ENCODE data around the gene EIF2D. TPM values are rescaled to one million over a fixed set of nuclear protein-coding genes. Genes with fewer than 3 reads are reported as not detected.

The EIF2D gene
- total and polyA plus RNA-seq, 9 of the 15 experiments (the other 6 are each of a cell fraction or from before 2014, with no cell fraction given): 81.1 to 138 (median 93.9) TPM

DNA sequence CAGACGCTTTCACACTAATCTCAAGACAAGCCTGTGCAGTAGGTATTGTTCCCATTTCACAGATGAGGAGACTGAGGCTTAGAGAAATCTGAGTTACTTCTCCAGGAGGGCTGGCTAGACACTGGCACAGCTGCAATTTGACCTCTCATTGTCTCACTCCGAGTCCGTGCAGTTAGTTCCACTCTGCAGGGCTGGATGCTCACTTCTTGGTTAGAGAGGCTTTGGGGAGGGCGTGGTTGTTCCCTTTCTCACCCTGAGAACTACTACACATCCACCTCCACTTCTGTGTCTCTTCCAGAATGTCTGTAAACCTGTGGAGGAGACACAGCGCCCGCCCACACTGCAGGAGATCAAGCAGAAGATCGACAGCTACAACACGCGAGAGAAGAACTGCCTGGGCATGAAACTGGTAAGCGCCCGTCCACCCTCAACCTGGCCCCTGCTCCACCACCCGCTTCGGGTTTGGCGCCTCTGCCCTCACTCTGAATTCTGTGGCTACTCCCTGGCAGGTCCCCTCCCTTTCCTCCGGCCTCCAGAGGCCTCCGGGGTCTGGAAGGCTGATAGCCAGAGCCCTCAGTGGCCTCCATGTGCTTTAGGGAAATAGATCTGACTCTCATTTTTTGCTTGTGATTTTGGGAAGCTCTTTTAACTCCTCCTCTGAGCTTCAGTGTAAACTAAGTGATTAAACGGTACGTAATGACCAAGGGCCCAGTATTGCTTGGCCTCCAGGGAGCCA is 29.1 kb downstream of the EIF2D start:
- H3K4me3 ChIP-seq: no peak overlapping the region
- intact Hi-C loops (cut with micrococcal nuclease): loop anchor here (1.0 kb wide), 3 partner anchors 38 to 93 kb away; no protein-coding TSS in a partner anchor
- in situ Hi-C loops (cut with MboI): loop anchor here (5.0 to 25.0 kb wide), 3 partner anchors 36 to 421 kb away; no protein-coding TSS in a partner anchor
- no peak overlapping the region for H3K4me2 ChIP-seq (ENCODE audit: insufficient read depth, low read length)
- no TSS peak for BruUV-seq (replicated peaks)
- ChIA-PET POLR2A (interaction anchor here (0.5 to 1.8 kb wide), 5 partner anchors 8 to 1168 kb away, joined by 3 to 20 read pairs (median 6); no protein-coding TSS in a partner anchor), CTCF (ENCODE audit: low intra/inter-chr PET ratio) (interaction anchor here (0.5 to 3.7 kb wide), 8 partner anchors 26 to 104 kb away, joined by 3 to 97 read pairs (median 6); no protein-coding TSS in a partner anchor)
- no peaks in the 10 kb centered on the region for H3K9me3 ChIP-seq (replicated peaks; ENCODE audit: control insufficient read depth, insufficient read depth, low read depth, low read length)
- H3K79me2 ChIP-seq (ENCODE audit: control insufficient read depth, insufficient read depth, low read length): peaks cover 14% of the 10 kb centered on the region; the same call in 1 of the 3 replicates
- no peaks in the 10 kb centered on the region for H3K27me3 ChIP-seq (ENCODE audit: control insufficient read depth in 2 of 2, insufficient read depth in 2 of 2, low read length in 2 of 2)
- H3K4me1 ChIP-seq (replicated peaks in 1 of 2; ENCODE audit: control insufficient read depth in 2 of 2, insufficient read depth in 2 of 2, low read length in 2 of 2): peaks cover 9 to 30% of the 10 kb centered on the region in 2 experiments
- DNase-seq (ENCODE audit: extremely low read depth in 1 of 4, low spot score in 3 of 4): no peak
- H2AFZ ChIP-seq (ENCODE audit: low read depth, low read length): no peak overlapping the region
- no peaks in the 10 kb centered on the region for H3K9me1 ChIP-seq (ENCODE audit: control insufficient read depth, insufficient read depth, low read length)
- peaks cover 65% of the 10 kb centered on the region for H3K36me3 ChIP-seq (ENCODE audit: control insufficient read depth, insufficient read depth, low read length)
- H3K27ac ChIP-seq (ENCODE audit: extremely low read depth, low read depth, low read length): no peak overlapping the region
- H3K9ac ChIP-seq (ENCODE audit: insufficient read depth in 1 of 2, low read depth in 2 of 2, low read length in 2 of 2): peak overlapping the region in 1 of 2 experiments; percentile 18; a peak in 1 of 4 replicates
- FAIRE-seq: no peak
- ATAC-seq: no peak; the same call in 1 of the 3 replicates
- 81% methylated on average over 17 of the region's 18 CpGs for WGBS (ENCODE audit: insufficient coverage, low coverage, missing lambda C conversion rate)
- peaks cover 3% of the 10 kb centered on the region; the same call in 1 of the 2 replicates for H4K20me1 ChIP-seq (replicated peaks; ENCODE audit: control insufficient read depth, insufficient read depth, low read length)
- TF ChIP-seq KLF13 (tag; IDR thresholded peaks at IDR 0.05; ENCODE audit: borderline replicate concordance, low read depth): no peak
- no peak for TF ChIP-seq HNRNPLL (IDR thresholded peaks at IDR 0.05; ENCODE audit: low read depth, low read length, poor library complexity, severe bottlenecking)
- TF ChIP-seq NFYB (IDR thresholded peaks at IDR 0.05; ENCODE audit: extremely low read depth, insufficient read length): no peak
- peak in 1 of 2 experiments; percentile 72; a peak in 1 of 4 replicates for TF ChIP-seq RCOR1 (IDR thresholded peaks at IDR 0.05; ENCODE audit: borderline replicate concordance in 1 of 2, low read depth in 2 of 2, low read length in 2 of 2)
- TF ChIP-seq, protein P1, sequence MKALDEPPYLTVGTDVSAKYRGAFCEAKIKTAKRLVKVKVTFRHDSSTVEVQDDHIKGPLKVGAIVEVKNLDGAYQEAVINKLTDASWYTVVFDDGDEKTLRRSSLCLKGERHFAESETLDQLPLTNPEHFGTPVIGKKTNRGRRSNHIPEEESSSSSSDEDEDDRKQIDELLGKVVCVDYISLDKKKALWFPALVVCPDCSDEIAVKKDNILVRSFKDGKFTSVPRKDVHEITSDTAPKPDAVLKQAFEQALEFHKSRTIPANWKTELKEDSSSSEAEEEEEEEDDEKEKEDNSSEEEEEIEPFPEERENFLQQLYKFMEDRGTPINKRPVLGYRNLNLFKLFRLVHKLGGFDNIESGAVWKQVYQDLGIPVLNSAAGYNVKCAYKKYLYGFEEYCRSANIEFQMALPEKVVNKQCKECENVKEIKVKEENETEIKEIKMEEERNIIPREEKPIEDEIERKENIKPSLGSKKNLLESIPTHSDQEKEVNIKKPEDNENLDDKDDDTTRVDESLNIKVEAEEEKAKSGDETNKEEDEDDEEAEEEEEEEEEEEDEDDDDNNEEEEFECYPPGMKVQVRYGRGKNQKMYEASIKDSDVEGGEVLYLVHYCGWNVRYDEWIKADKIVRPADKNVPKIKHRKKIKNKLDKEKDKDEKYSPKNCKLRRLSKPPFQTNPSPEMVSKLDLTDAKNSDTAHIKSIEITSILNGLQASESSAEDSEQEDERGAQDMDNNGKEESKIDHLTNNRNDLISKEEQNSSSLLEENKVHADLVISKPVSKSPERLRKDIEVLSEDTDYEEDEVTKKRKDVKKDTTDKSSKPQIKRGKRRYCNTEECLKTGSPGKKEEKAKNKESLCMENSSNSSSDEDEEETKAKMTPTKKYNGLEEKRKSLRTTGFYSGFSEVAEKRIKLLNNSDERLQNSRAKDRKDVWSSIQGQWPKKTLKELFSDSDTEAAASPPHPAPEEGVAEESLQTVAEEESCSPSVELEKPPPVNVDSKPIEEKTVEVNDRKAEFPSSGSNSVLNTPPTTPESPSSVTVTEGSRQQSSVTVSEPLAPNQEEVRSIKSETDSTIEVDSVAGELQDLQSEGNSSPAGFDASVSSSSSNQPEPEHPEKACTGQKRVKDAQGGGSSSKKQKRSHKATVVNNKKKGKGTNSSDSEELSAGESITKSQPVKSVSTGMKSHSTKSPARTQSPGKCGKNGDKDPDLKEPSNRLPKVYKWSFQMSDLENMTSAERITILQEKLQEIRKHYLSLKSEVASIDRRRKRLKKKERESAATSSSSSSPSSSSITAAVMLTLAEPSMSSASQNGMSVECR (CRISPR knock-in tag; IDR thresholded peaks at IDR 0.05): 0 out of 2 replicates have a peak, but pooled peaks have one; percentile 44
- peak; percentile 85; the same call in 1 of the 2 replicates for TF ChIP-seq CBX1 (IDR thresholded peaks at IDR 0.05; ENCODE audit: low read depth)
- no peak for TF ChIP-seq ZNF3 (CRISPR knock-in tag; IDR thresholded peaks at IDR 0.05)
- TF ChIP-seq SMARCA5 (IDR thresholded peaks at IDR 0.05): peak; percentile 78; the same call in 1 of the 2 replicates
- TF ChIP-seq RUNX1 (IDR thresholded peaks at IDR 0.05; ENCODE audit: low read depth): no peak
- peak; percentile 98 for TF ChIP-seq RBM25 (IDR thresholded peaks at IDR 0.05; ENCODE audit: low read depth, low read length, severe bottlenecking)
- no peak for TF ChIP-seq ARNT (IDR thresholded peaks at IDR 0.05)
- no peak for TF ChIP-seq GTF2F1 (IDR thresholded peaks at IDR 0.05; ENCODE audit: low read depth, low read length)
- no peak for TF ChIP-seq ZNF408 (CRISPR knock-in tag; IDR thresholded peaks at IDR 0.05; ENCODE audit: low read depth)
- no peak for TF ChIP-seq E2F3 (CRISPR knock-in tag; IDR thresholded peaks at IDR 0.05)
- TF ChIP-seq SRSF3 (IDR thresholded peaks at IDR 0.05; ENCODE audit: insufficient read depth, low read length): no peak
- TF ChIP-seq, protein P2, sequence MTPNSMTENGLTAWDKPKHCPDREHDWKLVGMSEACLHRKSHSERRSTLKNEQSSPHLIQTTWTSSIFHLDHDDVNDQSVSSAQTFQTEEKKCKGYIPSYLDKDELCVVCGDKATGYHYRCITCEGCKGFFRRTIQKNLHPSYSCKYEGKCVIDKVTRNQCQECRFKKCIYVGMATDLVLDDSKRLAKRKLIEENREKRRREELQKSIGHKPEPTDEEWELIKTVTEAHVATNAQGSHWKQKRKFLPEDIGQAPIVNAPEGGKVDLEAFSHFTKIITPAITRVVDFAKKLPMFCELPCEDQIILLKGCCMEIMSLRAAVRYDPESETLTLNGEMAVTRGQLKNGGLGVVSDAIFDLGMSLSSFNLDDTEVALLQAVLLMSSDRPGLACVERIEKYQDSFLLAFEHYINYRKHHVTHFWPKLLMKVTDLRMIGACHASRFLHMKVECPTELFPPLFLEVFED (CRISPR knock-in tag; conservative IDR thresholded peaks at IDR 0.05): 0 out of 2 replicates have a peak, but pooled peaks have one; percentile 5
